Suppressor macrophage treated with lipopolysaccharide for 1 hour (primary cell): ENCODE results near the gene HOXA10.

Source experiments
- DNase-seq, 3 donors: peaks; one replicate each; pipeline ENCODE4 v3.0.0-alpha.2; 2020 to 2022

HOXA10 gene

GRCh38 chr7:27143023-27143949 is 30.8 kb downstream of the HOXA10 start, which contains the start of gene HOXA5:
Gene HOXA5 (minus strand): TSS chr7:27143681. CDS start chr7:27143607, 74 bp downstream.
- DNase-seq: peak; percentile 63 to 77 (median 73)

DNA sequence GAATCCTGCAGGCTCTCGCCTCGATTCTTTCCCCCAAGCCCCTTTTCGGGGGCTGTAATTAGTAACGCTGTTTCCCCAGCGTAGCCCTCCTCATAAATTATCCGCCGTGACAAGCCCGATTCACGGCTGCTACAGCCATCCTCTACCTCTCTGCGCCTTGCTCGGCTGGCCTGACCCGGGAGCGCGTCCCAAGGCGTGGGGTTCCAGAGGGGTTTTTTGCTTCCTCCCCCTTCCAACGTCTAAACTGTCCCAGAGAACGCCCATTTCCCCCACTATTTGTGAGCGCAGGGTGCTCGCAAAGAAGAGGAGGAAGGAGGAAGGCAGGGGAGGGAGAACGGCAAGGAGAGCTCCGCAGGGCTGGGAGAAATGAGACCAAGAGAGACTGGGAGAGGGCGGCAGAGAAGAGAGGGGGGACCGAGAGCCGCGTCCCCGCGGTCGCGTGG is 31.5 kb downstream of the HOXA10 start:
- no peak for DNase-seq

DNA sequence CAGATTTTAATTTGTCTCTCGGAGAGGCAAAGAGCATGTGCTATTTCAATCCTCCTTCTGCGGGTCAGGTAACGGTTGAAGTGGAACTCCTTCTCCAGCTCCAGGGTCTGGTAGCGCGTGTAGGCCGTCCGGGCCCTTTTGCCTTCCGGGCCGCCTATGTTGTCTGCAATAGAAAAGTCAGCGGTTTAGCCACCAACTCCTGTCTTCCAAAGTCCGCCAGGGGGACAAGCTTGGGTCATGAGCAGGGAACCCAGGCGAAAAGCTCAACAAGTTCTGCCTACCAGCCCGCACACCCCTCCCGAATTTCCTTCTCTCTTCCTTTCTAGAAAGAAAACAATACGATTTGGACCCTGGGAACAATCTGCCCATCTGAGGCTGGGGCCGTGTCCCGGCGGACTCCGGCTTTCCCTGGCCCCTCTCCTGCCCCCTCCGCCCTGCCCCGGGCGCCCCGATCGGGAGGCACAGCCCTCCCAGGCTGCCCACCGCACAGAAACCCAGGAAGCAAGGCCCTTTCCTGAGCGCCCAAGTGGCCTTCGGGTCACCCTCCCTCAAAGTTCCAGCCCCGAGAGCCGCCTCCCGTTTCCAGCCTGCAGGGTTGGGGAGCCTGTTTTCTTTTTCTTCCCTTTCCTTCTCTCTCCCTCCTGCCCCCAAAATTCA is 32.1 kb downstream of the HOXA10 start:
- DNase-seq: peak in 1 of 3 donors; percentile 24

- DNase-seq: no peak
These were observed 32.8 kb downstream of the HOXA10 start for GRCh38 chr7:27141137-27141922.

DNA sequence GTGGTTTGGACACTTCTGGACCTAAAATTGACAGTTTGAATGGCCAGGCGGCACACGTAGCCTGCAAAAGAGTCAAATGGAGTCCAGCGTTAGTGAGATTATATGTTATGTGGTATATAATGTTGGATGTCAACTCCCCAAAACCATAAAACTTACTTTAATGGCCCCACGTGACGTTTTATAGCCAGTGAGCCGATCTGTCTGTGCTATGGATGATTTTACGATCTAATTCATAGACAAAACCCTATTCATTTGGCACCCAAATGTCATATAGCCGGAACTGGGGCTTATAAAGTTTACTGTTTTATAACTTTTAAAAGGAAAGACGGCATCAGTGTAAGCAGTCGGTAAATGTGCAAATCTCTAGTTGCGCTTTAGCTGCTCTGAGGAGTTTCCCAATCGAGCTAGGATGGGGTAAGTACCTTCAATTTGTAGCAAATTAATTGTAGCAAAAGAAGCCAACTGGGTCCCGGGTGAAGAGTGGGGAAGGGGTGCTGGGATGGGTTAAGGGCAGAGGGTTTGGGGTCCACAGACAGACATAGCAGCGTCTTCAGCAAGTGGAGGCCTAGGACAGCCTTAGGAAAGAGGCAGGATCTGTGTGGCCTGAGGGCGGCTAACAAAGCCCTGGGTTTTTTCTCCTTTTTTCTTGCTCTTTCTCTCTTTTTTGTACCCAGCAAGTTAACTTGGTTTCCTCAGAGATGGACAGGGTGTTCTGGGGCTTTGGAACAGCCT is 33.8 kb downstream of the HOXA10 start:
- no peak for DNase-seq

DNA sequence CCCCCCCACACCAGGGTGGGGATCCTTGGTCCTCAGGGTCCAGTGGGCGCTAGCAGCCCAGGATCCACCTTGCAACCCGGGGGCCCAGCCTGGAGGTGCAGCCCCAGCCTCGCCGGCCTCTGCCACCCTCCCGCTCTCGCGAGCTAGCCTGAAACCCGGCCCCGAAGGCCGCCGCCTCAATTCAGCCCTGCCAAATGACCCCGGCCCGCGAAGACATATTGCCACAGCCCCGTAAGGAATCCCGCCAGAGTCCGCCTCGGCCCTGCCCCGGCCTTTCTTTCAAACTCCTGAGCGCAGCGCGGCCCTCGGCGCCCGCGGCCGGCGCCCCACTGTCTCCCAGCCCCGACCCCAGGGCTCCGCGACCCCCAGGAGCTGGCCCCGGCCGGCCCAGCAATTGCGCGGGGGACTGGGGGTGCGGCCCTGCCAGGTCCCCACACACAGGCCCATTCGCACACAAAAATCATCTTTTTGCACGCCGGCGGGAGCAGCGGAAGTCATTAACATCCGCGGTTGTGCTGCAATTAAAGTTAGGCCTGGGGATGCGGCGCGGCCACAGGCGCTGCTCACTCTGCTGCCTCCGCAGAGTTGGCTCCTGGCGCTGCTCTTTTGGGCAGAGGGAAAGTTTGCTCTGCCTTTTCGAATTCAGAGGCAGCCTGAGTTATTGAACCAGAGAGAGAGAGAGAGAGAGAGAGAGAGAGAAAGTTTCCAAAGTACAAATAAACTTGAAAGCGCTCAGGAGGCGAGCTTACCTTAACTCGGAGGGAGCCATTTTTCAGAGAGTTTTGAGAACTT is 34.6 kb downstream of the HOXA10 start:
- DNase-seq: no peak

- DNase-seq: no peak
These were observed 35.2 kb downstream of the HOXA10 start for GRCh38 chr7:27138985-27139333.

- no peak for DNase-seq
These were observed 35.6 kb downstream of the HOXA10 start for GRCh38 chr7:27138472-27138871.

GRCh38 chr7:27137640-27138315 is 36.3 kb downstream of the HOXA10 start:
- no peak for DNase-seq

- DNase-seq: peak; percentile 88 to 98 (median 97)
These were observed 39.7 kb downstream of the HOXA10 start for GRCh38 chr7:27134392-27134791.

DNA sequence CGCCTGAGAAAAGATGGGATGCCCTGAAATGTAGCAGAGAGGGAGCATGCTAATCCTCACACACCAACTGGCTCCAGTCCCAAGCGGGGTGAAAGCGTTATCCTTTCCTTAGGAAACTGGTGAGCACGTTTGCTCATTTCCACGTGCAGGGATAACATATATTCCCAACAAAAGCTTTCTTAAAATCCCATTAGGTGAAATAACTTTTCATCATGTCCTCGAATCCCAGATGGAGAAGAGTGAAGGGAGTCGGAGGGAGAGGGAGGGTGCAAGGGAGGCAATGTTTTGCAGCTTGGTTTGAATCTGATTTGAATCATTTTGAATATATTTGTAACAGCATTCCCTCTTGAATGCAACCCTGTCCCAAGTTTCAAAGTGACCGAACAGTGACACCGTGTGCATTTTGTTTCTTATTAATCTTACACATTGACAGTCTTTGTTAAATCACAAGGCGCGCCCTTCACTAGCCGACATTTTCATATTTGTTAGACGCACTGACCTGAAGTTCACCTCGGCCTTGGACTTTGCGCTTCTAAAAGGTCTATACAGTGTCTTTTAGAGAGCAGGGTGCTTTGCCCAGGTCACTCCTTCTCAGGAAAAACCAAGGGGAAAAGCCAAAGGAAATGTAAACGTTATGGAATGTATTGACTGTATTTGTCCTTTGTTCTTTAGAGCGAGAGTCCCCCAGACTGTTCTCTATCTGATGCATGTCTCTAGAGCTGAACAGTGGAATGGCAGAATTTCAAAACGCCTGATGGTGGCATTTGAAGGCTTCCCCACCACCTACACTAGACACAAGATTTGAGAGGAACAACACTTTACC is 40.5 kb downstream of the HOXA10 start:
- peak in 1 of 3 donors; percentile 43 for DNase-seq

GRCh38 chr7:27132978-27133377 is 41.1 kb downstream of the HOXA10 start:
- DNase-seq: no peak

GRCh38 chr7:27132214-27132613 is 41.9 kb downstream of the HOXA10 start:
- DNase-seq: no peak

GRCh38 chr7:27131390-27131819 is 42.7 kb downstream of the HOXA10 start:
- no peak for DNase-seq

DNA sequence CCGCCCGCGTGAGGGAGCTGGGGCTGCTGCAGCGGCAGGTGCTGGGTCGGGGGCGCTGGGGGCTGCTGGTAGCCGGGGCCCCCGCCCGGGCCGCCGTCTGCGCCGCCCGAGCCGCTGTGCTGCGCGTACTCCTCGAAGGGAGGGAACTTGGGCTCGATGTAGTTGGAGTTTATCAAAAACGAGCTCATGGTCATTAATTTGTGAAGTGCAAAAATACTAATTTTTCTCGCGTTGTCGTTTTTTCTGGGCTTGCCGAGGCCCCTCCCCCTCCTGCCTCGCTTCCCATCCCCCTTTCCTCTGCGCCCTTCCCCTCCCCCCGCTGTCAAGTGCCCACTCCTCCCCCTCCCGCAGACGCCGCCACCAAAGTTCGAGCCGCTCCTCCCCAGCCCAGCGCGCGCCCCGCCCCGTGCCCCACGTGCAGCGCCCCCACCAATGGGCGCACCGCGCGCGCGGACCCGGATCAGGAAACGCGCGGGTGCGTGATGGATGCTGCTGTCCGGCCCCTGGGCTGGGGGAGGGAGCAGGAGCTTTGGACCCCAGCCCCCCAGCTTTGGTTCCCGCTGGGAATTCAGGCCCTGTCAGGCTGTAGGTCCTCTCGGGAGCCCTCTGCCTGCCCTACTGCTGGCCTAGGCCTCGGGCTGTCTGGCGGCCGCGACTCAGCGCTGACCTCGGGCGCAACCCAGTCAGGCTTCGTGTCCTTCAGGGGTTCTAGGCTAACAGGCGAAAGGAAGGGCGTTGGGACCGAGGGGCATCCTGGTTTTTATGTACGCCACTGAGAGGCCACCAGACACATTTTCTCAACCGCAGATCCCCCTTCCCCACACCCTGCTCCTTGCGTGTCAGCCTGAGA is 43.4 kb downstream of the HOXA10 start, which contains the start of gene HOXA4:
Gene HOXA4 (minus strand): TSS at position 218 of the 850 bp plus-strand sequence. CDS start 24 bp downstream, at position 194.
- peak; percentile 73 to 95 (median 83) for DNase-seq

GRCh38 chr7:27129729-27130539 is 44.2 kb downstream of the HOXA10 start:
- DNase-seq: peak in 1 of 3 donors; percentile 53

DNA sequence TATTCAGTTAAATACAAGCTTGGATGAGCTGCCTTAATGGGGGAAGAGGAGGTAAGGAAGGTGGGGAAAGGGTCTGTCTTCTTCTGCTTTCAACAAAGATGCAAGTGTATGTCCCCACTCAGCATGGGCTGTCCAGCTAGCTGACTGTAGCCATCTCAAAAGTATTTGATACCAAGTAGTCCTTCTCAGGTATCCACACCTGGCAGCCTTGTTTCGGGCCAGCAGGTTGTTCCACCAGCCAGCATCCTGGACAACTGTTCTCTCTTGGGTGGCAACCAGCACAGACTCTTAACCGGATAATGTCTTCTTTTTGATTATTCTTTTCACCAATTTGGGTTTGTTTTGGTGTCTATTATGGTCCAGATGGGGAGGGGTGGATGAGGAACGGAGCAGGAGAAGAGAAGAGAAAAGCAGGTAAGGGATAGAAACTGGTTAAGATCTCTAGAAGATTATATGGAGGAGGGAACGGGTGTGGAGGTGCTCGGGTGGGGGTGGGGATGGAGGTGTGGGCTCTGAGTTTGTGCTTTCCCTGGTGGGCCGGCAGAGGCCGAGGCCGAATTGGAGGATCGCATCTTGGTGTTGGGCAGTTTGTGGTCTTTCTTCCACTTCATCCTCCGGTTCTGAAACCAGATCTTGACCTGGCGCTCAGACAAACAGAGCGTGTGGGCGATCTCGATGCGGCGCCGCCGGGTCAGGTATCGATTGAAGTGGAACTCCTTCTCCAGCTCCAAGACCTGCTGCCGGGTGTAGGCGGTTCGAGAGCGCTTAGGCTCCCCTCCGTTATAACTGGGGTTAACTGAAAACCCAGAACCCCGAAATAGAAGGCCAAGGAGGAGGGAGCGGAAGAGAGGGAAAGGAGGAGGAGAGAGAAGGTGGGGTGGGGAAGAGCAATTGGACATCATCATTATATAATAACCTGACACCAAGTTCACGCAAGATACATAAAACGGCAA is 45.1 kb downstream of the HOXA10 start:
- DNase-seq: no peak
